Left ventricle myocardium inferior (tissue), 1 donor: ENCODE measurements around the gene ANGPTL2. TPM values are rescaled to one million over a fixed set of nuclear protein-coding genes. Genes with fewer than 3 reads are reported as not detected.

Experiments used
- DNase-seq: peaks from one replicate; pipeline ENCODE4 v3.0.0-alpha.2; 2020
- H3K27ac ChIP-seq: fragments of 200-600 bp; replicated peaks from 2 replicates; pipeline ENCODE4 v1.8.0; 2021
- H3K27me3 ChIP-seq: fragments of 200-600 bp; 2 replicates; pipeline ENCODE4 v1.8.0; 2021; ENCODE audit warnings: low read depth
- H3K36me3 ChIP-seq: fragments of 200-600 bp; 2 replicates; pipeline ENCODE4 v1.8.0; 2021
- H3K4me1 ChIP-seq: fragments of 200-600 bp; 2 replicates; pipeline ENCODE4 v1.8.0; 2021
- H3K4me3 ChIP-seq: fragments of 200-600 bp; 2 replicates; pipeline ENCODE4 v1.8.0; 2021; ENCODE audit warnings: mild to moderate bottlenecking, moderate library complexity
- H3K9me3 ChIP-seq: fragments of 200-600 bp; replicated peaks from 2 replicates; pipeline ENCODE4 v1.8.0; 2021
- CTCF ChIP-seq: fragments of 200-600 bp; IDR thresholded peaks from 2 replicates; pipeline ENCODE4 v1.8.0; 2021; ENCODE audit warnings: antibody characterized with exemption, mild to moderate bottlenecking, borderline replicate concordance
- intact Hi-C: fragments of 100-400 bp; cut with micrococcal nuclease; formaldehyde crosslinking; loops from one replicate; pipeline ENCODE4 v1.11.0; 2022
- total RNA-seq: library from RNA; stranded (reverse); fragmentation: NEBNext Ultra II Directional; extraction: Animal tissue kit (Norgen Biotek cat#: 25700); gene quantifications from one replicate; pipeline ENCODE4 v1.2.1, GENCODE V29; 2021
- donor health status: DM: no; HTN: yes; CAD: no; lungs with severe emphysema.

The ANGPTL2 gene
- total RNA-seq, 1 donor from 2014 or later = 35.7 TPM

GRCh38 chr9:127099664-127100063 is 22.8 kb downstream of the ANGPTL2 start:
- peak; percentile 44 for DNase-seq
- peak overlapping the region; percentile 78 for H3K27ac ChIP-seq
- no peak for TF ChIP-seq CTCF
- H3K4me3 ChIP-seq = no peak overlapping the region
- H3K9me3 ChIP-seq = no peaks in the 10 kb centered on the region
- peaks cover 77% of the 10 kb centered on the region for H3K4me1 ChIP-seq
- H3K36me3 ChIP-seq = peaks cover under 1% of the 10 kb centered on the region
- intact Hi-C loops = no loop called here
- no peaks in the 10 kb centered on the region for H3K27me3 ChIP-seq

GRCh38 chr9:127098916-127099553 is 23.4 kb downstream of the ANGPTL2 start:
- Histone ChIP-seq H3K27me3 (no peaks in the 10 kb centered on the region), H3K27ac (peak overlapping the region; percentile 78), H3K4me1 (peaks cover 71% of the 10 kb centered on the region), H3K9me3 (no peaks in the 10 kb centered on the region), H3K4me3 (no peak overlapping the region), H3K36me3 (peaks cover 6% of the 10 kb centered on the region)
- no peak for DNase-seq
- intact Hi-C loops = no loop called here
- TF ChIP-seq CTCF = no peak

- H3K9me3 ChIP-seq = no peaks in the 10 kb centered on the region
- TF ChIP-seq CTCF = no peak
- intact Hi-C loops = no loop called here
- H3K4me1 ChIP-seq = peaks cover 57% of the 10 kb centered on the region
- no peak overlapping the region for H3K4me3 ChIP-seq
- H3K27me3 ChIP-seq = no peaks in the 10 kb centered on the region
- no peak for DNase-seq
- H3K36me3 ChIP-seq = peaks cover 14% of the 10 kb centered on the region
- no peak overlapping the region for H3K27ac ChIP-seq
Measured at GRCh38 chr9:127097683-127098082, 24.8 kb downstream of the ANGPTL2 start.

- no peak for TF ChIP-seq CTCF
Measured at GRCh38 chr9:127096208-127096607, 26.2 kb downstream of the ANGPTL2 start.

GRCh38 chr9:127095411-127095810 is 27.0 kb downstream of the ANGPTL2 start:
- H3K4me3 ChIP-seq = no peak overlapping the region
- H3K27me3 ChIP-seq = no peaks in the 10 kb centered on the region
- no peak overlapping the region for H3K27ac ChIP-seq
- no peak for TF ChIP-seq CTCF
- H3K9me3 ChIP-seq = no peaks in the 10 kb centered on the region
- DNase-seq = no peak
- intact Hi-C loops = no loop called here
- peaks cover 57% of the 10 kb centered on the region for H3K4me1 ChIP-seq
- H3K36me3 ChIP-seq = peaks cover 35% of the 10 kb centered on the region

More at GRCh38 chr9:127096208-127096607, 26.2 kb downstream of the ANGPTL2 start:
- H3K27ac ChIP-seq = no peak overlapping the region
- no peak for DNase-seq
- no peaks in the 10 kb centered on the region for H3K9me3 ChIP-seq
- H3K4me3 ChIP-seq = no peak overlapping the region
- H3K27me3 ChIP-seq = no peaks in the 10 kb centered on the region
- H3K4me1 ChIP-seq = peaks cover 57% of the 10 kb centered on the region
- intact Hi-C loops = no loop called here
- H3K36me3 ChIP-seq = peaks cover 29% of the 10 kb centered on the region
